PC-9 (cell line): ENCODE measurements around the gene CDK6.

Experiments
- CTCF ChIP-seq: fragments of 200-600 bp; sonication (generic); conservative IDR thresholded peaks from 2 replicates; pipeline ENCODE4 v1.6.1; 2017; ENCODE audit warnings: mixed run types, antibody characterized with exemption, mild to moderate bottlenecking, moderate library complexity
- EZH2 ChIP-seq: fragments of 200-600 bp; sonication (generic); IDR thresholded peaks from 2 replicates; pipeline ENCODE4 v1.8.0; 2017; ENCODE audit warnings: antibody characterized with exemption, low read depth

- TF ChIP-seq EZH2, result no peak
- TF ChIP-seq CTCF, result no peak
These were observed 72.5 kb downstream of the CDK6 start for GRCh38 chr7:92763636-92764423.
